Ishikawa (cell line): ENCODE measurements around the gene GRIA3.

Source experiments
- CEBPB ChIP-seq: IDR thresholded peaks from 2 replicates; pipeline ENCODE4 v1.6.1; 2012
- CREB1 ChIP-seq: IDR thresholded peaks from 2 replicates; pipeline ENCODE4 v1.6.1; 2012; ENCODE audit warnings: low read depth
- EP300 ChIP-seq: IDR thresholded peaks from 2 replicates; pipeline ENCODE4 v1.6.1; 2012; ENCODE audit warnings: borderline replicate concordance
- FOXM1 ChIP-seq: IDR thresholded peaks from 2 replicates; pipeline ENCODE4 v1.6.1; 2012; ENCODE audit warnings: low read depth, borderline replicate concordance
- RAD21 ChIP-seq: IDR thresholded peaks from 2 replicates; pipeline ENCODE4 v1.6.1; 2012; ENCODE audit warnings: low read depth
- TCF12 ChIP-seq: IDR thresholded peaks from 2 replicates; pipeline ENCODE4 v1.6.1; 2012; ENCODE audit warnings: low read depth
- USF1 ChIP-seq: IDR thresholded peaks from 2 replicates; pipeline ENCODE4 v1.6.1; 2012
- YY1 ChIP-seq: IDR thresholded peaks from 2 replicates; pipeline ENCODE4 v1.6.1; 2012; ENCODE audit warnings: low read depth
- TF ChIP-seq, protein P1 (sequence below): IDR thresholded peaks from 2 replicates; pipeline ENCODE4 v1.6.1; 2012
- TF ChIP-seq, protein P2 (sequence below): IDR thresholded peaks from 2 replicates; pipeline ENCODE4 v1.6.1; 2012; ENCODE audit warnings: low read depth, mild to moderate bottlenecking

DNA sequence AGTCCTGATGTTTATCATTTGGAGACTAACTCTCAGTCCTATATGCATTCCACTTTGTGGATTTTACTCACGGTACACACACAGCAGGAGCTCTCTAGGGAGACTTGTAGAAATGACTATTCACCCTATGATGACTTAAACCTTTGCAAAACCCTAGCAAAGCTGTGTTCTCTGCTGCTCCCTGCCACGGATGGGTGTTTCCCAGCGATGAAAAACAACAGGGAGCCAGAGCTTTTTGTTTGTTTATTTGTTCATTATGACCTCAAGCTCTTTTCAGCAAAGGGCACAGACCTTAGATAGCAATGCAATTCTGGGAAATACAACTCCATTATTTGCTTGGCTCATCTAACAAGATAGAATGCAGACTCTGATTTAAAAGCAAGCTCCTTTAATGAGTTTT lies 156.6 kb downstream of the GRIA3 start:
- TF ChIP-seq TCF12 (no peak), CREB1 (no peak), YY1 (no peak), RAD21 (no peak), EP300 (no peak), USF1 (no peak), CEBPB (no peak), FOXM1 (no peak)
- TF ChIP-seq, protein P1, sequence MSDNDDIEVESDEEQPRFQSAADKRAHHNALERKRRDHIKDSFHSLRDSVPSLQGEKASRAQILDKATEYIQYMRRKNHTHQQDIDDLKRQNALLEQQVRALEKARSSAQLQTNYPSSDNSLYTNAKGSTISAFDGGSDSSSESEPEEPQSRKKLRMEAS: no peak
- TF ChIP-seq, protein P2, sequence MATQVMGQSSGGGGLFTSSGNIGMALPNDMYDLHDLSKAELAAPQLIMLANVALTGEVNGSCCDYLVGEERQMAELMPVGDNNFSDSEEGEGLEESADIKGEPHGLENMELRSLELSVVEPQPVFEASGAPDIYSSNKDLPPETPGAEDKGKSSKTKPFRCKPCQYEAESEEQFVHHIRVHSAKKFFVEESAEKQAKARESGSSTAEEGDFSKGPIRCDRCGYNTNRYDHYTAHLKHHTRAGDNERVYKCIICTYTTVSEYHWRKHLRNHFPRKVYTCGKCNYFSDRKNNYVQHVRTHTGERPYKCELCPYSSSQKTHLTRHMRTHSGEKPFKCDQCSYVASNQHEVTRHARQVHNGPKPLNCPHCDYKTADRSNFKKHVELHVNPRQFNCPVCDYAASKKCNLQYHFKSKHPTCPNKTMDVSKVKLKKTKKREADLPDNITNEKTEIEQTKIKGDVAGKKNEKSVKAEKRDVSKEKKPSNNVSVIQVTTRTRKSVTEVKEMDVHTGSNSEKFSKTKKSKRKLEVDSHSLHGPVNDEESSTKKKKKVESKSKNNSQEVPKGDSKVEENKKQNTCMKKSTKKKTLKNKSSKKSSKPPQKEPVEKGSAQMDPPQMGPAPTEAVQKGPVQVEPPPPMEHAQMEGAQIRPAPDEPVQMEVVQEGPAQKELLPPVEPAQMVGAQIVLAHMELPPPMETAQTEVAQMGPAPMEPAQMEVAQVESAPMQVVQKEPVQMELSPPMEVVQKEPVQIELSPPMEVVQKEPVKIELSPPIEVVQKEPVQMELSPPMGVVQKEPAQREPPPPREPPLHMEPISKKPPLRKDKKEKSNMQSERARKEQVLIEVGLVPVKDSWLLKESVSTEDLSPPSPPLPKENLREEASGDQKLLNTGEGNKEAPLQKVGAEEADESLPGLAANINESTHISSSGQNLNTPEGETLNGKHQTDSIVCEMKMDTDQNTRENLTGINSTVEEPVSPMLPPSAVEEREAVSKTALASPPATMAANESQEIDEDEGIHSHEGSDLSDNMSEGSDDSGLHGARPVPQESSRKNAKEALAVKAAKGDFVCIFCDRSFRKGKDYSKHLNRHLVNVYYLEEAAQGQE: no peak
